ENCODE data around the gene TMEM51.

DNA sequence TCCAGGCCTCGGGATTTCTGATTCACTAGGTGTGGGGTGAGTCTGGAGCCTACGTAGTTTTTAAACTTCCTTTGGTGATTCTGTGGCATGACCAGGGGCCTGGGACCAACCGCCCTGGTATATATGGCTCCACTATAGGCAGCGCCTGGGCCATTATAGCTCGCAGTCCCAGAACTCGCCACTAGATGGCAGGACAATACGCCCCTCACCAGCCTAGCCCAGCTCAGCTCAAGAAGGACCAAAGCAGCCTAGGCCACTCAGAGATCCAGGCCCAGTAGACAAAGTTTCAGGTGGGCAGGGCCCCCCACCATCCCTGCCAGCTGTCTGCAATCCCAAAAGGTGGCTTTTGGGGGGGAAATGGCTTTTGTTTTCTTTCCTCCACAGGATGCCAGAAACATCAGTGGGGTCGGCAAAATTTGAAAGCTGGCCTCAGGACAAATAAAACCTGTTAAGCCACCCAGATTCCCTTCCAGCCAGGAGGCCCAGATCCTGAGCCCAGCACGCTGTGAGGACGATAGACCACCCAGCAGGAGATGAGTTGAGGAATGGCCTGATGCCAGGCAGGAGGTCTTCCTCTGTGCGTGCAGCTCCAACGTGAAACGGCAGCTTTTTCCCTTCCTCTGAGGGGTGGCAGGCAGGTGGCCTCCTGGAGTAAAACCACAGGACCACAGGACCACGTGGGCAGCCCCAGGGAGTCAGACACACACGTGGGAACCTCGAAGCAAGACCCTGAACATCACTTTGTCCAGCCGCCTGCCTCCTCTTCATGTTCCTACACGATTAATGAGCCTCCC, 24.8 kb upstream of the TMEM51 start:
- TF ChIP-seq EZH2 (IDR thresholded peaks at IDR 0.05) (no peak), POLR2AphosphoS5 (IDR thresholded peaks at IDR 0.05; ENCODE audit: borderline replicate concordance, low read depth, low read length) (no peak)

Data from SK-N-MC (cell line).